ENCODE measurements around the gene ASPDH. TPM values are rescaled to one million over a fixed set of nuclear protein-coding genes. Genes with fewer than 3 reads are reported as not detected.
"Not testable (repeated sequence)": the region's sequence is repeated elsewhere in the genome, so short reads cannot be mapped to it uniquely, and the experiment has no call there.

ASPDH gene
- polyA plus RNA-seq, 12 donors: 0.18 to 1.9 (median 0.65) TPM; not detected in 2

DNA sequence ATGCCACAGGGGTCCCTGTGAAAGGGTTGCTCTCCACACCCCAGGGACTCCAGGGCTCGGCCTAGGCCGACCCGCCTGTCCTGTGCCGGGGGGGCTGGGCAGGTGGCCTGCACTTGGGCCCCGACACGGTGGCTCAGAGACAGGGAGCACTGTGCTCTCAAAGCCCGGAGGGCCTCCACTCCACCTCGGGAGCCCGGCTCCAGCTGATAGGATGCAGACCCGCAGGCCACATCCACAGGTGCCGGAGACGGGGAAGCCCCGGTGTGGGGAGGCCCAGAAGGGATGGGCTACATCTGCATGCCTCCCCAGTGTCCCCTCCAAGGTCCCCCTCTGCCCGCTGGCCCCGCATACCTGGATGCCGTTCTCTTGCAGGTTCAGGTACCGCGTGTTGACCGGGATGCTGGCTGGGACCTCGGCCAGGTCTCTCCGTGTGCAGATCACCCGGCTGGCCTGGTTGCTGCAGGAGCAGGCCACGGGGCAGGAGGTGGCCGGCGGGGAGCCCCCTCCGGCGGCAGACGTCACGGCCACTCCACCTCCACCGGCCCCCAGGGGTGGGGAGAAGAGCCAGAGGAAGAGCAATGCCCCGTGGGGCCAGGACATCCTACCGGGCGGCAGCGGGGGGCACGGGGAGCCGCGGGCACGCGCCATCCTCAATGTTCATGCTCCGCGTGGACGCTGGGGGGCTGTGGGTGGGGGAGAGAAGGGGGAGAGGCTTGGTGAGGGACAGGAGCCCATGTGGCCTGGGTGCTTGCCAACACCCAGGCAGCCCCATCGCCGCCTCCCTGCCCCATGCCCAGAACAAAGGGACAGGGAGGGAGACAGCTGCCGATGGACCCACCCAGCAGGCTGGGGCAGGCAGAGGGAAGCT, 34.7 kb upstream of the ASPDH start:
- DNase-seq: no peak

DNA sequence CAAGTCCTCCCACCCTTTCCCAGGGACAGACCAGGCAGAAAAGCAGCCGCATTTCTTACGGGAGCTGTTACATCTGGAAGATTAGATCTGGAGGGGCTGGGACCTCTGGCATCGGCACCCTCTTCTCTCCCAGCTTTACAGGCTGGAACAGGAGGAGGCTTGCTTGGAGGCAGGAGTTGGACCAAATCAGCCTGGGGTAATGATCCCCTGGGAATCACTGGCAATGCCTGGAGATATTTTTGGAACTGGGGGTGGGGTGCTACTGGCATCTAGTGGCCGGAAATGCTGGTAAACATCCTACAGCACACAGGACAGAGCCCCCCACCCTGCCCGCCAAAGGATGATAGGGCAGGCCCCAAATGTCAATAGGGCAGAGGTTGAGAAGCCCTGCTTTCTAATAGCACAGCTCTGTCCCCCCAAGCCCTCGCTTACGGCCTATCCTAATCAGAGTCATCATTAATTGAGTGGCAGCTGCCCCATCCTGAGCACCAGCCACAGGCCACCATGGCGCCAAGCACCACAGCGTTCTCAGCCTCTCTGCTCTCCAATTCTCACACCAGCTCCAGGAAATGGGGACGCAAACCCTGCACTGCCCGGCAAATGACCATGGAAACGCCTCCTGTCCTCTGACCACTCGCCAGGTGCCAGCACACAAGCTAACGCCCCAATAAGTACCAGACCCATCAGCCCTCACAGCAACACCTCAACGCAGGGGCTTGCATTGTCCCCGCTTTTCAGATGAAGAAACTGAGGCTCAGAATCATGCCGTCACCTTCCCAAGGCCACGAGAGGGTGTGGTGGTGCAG, 33.9 kb upstream of the ASPDH start:
- DNase-seq: no peak

DNA sequence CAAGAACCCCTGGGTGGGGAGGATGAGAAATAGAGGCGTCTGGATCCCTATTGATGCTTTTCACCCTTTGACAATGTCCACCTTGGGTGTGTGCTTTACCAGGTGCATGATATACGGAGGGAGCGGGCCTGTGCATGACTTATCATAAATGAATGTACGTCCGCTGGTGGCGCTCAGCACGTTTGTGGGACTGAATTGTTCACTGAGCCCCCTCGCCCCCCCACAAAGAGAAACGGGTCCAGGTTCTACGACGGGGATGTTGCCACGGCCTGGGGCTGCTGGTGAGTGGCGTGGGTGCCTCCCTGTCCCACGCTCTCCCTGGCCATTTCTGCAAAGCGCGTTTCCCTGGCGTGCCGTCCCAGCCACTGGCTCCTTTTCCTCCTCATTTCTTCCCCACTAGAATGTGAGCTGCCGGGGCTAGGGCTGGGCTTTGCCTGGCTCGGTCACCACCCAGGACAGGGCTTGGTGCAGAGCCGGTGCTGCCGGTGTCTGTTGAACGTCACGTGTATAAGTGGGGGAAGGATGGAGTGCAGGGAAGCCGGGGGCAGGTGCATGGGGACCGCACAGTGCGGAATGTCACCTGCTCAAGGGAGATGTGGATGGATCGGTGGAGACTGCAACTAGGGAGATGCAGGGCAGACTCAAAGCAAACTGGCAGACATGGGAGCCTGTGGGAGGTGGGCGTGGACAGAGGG, 33.0 kb upstream of the ASPDH start:
- no peak for DNase-seq

DNA sequence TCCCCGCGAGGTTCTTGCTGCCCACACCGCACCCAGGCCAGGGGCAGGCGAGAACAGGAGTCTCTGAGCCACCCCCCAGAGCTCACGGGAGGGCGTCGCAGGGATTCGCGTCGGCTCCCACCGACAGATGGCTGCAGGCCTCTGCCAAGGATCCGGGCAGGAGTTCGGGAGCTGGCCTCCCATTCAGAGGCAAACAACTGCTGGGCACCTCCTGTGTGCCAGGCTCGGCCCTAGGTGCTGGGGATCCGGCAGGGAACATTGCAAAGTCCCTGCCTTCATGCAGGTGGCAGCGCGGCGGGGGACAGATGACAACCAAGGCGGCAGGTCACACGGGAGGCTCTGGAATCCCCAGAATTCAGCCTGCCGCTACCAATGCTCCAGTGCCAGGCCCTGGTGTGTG, 29.2 kb upstream of the ASPDH start:
- DNase-seq: no peak

DNA sequence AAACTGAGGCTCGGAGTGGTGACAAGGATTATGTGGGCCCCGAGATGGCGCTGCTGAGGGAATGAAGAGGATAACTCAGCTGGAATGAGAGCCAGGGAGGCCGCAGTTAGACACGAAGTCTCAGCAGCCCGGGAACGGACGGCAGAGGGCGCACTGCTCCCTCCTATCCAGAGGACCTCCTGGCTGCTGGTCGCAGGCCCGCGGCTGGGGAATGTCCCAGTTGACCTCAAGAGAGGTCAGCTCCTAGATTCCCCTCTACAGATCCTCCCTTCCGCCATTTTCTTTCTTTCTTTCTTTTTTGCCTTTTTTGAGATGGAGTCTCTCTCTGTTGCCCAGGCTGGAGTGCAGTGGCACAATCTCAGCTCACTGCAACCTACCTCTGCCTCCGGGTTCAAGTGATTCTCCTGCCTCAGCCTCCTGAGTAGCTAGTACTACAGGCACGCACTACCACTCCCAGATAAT, 24.1 kb upstream of the ASPDH start:
- peak; percentile 71 for DNase-seq

DNA sequence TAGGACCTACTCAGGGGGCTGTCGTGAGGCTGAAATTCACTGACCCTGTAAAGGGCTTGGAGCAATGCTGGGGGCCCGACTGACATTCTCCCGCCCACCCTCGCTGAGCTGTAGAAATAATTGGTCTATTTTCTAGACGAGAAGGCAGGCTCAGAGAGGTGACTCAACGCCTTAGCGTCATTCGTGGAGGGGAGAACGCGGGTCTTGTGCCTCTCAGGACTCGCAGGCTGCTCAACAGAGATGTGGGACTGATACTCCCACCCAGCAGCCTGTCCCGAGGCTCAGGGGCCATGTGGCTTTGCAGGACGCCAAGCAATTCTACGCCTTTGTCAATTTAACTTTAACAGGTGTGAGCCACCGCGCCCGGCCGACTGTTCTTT, 23.6 kb upstream of the ASPDH start:
- DNase-seq: no peak

DNA sequence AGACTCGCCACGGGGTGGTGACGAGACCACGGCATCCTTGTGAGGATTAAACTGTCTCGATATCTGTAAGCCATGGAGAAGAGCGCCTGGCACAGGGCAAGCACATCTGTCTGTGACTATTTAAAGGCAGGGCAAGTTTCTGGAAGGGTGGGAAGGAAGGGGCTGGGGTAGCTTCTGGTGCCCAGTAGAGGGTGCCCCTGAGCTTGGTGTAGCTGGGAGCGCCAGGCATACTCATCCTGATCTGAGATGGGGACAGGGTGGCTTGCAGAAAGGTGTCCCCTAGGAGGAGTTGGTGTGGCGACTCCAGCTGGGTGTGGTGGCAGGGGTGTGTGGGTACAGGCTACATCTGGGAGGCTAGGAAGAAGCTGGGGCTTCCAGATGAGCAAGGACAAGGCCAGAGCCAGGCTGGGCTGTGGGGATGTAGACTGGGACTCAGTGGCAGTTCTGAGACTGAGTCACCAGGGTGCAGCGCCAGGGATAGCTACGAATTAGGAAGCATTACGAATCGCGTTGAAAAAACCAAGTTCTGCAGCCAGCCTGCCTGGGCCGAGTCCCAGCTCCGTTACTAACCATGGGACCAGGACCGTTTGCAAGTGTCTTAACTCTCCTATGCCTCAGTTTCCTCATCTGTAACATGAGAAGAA, 23.1 kb upstream of the ASPDH start:
- DNase-seq: no peak

DNA sequence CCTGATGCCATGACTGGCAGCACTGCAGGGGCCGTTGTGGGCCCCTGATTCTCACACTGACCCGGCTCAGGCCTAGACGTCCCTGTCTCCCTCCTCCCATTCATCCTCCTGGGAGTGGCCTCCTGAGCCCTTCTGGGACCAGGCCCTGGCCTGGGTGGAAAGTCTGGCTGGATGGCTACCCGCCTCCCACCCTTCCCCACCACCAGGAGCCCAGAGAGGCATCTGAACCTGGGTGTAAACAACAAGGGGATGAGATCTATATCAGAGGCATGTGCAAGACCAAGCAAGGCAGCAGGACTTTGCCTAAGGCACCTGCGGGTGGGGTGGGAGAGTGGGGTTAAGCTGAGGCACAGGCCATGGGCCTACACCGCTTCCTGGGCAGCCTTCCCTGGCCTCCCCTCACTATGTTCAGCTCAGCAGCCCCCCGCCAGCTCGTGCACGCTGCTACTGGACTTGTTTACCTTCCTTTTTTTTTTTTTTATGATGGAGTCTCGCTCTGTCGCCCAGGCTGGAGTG, 22.0 kb upstream of the ASPDH start:
- DNase-seq: no peak

DNA sequence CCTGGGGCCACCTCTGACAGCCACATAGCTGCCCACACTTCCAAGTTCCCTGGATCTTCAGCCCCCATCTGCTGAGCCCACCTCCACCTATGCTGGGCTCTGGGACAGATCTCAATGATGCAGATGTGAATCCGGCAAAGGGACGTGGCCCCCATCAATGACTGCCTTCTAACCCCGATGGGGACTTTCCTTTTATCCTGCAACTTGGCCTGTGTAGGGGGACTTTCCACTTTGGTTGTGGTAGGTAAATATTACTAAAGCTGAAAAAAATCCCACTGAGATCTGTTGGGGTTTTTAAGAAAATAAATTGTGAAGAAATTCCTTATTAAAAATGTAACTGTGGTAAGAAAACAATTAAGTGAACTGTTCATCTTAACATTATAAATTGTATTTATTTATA, 20.8 kb upstream of the ASPDH start:
- no peak for DNase-seq

DNA sequence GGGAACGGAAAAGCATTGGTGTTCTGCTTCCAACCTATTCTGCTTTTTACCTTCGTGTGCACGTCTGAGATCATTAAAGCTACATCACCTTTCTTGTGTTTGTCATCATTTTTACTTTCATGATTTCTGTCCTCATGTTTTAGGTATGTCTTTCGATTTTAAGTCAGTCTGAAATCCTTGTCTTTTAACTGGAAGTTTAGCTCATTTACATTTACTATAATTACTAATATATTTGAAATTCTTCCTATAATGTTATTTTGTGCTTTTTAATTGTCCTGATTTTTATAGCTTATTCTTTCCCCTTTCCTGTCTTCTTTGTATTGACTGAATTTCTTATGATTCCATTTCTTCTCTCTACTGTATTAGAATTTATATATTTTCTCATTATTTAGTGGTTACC, 19.2 kb upstream of the ASPDH start:
- DNase-seq: no peak

DNA sequence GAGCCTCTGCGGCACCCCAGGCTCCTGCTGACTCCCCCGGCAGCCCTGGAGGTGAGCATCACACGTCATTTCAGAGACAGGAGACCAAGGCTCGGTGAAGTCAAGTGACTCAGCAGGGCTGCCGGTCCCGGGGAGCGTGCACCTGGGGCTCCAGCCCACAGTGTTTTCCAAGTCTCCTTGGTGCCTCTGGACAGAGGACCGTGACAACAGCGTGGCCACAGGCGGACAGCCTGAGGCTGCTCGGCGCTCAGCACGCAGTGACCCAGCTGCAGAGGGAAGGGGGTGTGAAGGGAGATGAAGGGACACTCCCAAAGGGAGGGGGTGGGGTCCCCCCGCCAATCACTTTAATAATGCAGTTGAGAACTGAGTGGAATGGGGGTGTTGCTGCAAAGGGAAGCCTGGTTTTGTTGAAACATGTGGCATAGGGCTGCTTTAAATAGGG, 17.5 kb upstream of the ASPDH start:
- DNase-seq: no peak

DNA sequence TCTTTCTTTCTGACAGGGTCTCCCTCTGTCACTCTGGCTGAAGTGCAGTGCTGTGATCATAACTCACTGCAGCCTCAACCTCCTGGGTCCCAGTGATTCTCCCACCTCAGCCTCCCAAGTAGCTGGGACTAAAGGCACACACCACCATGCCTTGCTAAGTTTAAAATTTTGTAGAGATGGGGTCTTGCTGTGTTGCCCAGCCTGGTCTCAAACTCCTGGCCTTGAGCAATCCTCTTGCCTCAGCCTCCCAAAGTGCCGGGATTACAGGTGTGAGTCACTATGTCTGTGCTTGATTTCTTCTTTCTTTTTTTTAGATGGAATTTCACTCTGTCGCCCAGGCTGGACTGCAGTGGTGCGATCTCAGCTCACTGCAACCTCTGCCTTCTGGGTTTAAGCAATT, 14.3 kb upstream of the ASPDH start:
- DNase-seq: not testable (repeated sequence)

DNA sequence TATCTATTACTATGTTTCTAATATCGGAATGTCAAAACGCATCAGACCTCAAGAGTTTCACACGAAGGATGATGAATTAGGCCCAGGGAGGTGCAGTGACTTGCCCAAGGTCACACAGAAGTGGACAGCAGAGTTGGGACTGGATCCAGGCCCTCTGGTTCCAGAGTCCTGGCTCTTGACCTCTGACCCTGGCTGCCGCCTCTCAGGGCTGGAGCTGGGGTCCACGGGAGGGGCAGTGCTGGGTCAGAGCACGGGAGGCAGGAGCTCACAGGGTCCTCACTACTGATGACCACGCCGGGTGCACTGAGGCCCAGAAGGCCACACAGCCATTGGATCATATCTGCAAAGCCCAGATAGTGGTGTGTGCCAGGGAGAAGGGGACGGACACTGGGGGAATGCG, 9.2 kb upstream of the ASPDH start:
- DNase-seq: no peak

DNA sequence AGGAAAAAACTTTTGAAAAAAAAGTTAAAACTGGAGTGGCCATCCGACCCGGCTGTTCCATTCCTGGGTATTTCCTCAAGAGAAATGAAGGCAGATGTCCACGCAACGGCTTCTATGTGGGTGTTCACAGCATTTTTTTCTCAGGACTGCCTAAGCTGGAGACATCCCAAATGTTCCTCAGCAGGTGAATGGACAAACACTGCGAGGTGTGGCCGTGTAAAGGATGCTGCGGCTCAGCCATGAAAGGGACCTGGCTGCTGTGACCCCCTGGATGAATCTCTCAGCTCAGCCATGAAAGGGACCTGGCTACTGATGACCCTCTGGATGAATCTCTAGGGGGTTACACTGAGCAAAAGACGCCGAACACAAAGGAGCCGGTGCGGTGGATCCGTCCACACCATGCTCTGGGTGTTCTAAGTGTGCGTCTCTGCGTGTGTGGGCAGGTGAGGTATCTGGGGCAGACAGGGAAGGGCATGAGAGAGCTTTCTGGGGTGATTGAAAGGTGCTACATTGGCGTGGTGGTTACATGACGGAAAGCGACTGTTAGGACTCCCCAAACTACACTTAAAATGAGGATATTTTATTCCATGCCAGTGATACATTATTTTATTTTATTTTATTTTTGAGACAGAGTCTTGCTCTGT, 7.2 kb upstream of the ASPDH start:
- no peak for DNase-seq

DNA sequence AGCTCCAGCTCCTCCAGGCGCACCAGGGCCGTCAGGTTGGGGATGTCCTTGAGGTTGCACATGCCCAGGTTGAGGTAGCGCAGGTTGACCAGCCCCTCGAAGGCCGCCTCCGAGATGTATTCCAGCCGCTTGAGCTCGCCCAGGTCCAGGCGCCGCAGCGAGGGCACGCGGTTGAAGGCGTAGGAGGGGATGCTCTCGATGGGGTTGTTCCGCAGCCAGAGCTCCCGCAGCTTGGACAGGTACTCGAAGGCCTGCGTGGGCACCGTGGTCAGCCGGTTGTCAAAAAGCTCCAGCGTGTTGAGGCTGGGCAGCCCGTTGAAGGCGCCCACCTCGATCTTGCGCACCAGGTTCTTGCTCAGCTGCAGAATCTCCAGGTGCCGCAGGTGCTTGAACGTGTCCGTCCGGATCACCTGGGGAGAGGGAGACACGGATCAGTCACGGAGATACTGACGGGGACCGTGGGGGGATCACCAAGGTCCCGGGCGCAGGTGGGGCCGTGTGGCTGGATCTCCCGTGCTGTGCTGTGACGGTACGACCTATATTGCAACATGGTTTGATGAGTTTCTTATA, 5.4 kb upstream of the ASPDH start:
- DNase-seq: no peak

DNA sequence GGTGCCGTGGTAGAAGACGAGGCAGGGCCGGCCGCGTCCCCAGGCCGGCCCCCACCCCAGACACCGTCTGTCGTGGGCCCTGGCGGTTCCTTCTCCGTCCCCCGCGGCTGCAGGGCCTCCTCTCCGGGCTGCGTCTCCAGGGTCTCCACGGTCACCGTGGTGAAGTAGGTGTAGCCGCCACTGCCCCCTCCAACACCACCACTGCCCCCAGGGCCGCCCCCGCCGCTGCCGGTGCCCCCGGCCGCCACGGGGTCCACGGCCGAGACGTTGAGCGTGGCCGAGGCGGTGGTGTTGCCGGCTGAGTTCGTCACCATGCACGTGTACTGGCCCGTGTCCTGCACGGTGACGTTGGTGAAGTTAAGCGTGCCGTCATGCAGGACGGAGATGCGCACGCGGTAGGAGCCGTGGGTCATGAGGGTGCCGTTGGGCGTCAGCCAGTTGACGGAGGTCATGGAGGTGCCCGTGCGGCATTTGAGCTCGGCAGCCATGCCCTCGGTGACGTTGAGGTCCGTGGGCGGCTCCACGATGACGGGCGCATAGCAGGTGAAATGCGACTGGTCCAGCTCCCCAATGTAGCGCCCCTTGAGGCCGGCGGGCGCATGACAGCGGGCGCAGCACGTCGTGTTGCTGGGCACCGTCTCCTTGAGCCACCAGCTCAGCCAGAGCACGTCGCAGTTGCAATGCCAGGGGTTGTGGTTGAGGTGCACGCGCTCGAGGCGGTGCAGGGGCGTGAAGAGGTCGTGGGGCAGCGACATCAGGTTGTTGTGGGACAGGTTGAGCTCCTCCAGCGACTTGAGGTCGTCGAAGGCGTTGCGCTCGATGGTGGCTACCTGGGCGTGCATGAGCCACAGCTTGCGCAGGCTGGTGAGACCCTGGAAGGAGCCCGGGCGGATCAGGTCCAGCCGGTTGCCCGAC, 4.6 kb upstream of the ASPDH start:
- no peak for DNase-seq

DNA sequence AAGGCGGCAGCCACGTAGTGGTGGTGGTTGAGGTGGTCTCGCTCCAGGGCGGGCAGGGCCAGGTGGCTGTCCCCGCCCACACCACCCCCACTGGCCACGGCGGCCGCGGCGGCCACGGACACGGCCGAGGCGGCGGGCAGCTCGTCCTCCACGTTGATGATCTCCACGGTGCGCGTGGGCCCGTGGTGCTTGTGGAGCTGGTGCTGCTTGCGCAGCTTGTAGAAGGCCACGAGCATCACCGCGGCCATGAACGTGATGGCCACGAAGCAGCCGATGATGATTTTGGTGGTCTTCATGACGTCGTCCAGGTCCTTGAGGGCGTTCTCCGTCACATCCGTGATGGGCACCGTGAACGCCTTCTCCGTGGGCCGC, 4.0 kb upstream of the ASPDH start:
- no peak for DNase-seq

DNA sequence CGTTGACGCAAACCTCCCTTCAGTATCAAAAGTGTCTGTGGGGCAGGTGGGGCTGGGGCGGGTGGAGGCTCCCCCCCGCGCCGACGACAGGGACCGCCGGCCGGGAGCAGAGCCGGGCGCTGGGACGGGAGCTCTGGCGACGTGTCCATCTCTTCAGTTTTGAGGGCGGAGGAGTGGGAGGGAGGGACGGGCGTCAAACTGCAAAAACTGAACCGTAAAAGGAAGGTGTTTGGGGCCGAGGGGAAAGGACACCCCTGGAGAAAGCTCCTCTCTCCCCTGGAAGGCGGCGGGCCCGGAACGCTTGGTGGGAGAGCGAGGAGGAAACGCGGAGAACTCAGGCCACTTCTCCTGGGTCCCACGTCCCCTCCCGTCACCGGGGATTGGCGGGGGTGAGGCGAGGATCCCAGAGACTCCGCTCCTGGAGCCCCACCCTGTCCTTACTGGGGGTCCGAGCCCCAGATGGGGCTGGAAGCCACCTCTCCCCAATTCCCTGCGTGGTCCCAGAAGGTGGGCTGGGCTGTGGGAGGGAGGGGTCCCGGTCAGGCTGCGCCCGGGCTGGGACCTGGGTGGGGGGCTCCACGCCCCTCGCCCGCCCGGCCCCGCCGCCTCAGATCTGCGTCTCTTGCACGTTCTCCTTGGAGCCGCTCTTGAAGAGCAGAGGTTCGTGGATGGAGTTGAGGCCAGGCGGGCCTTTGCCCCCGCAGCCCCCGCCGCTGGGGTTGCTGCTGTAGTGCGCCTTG, 3.4 kb upstream of the ASPDH start:
- DNase-seq: no peak

DNA sequence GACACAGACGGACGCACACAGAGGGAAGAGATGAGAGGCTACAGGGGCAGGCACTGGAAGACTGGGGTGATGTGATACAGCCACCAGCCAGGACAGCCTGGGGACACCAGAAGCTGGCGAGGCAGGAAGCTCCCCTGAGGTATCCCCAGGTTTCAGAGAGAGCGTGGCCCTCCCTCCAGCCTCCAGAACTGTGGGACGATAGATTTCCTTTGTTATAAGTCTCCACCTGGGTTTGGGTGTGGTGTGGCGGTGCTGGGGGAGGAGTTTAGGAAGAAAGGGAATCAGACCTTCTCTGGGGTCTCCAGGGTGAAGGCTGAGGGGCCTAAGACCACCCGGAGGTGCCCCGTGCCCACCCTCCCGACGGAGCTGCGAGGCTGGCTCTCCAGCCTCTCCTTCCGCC, 2.7 kb upstream of the ASPDH start:
- no peak for DNase-seq

Data from muscle of arm (tissue), 12 donors.